Kidney (tissue), 14 donors: ENCODE measurements around the gene STUB1. TPM values are rescaled to one million over a fixed set of nuclear protein-coding genes. Genes with fewer than 3 reads are reported as not detected.

Source experiments
- DNase-seq, 5 donors: peaks; one replicate each; pipeline ENCODE4 v3.0.0-alpha.2; 2013 to 2020
- FAIRE-seq: peaks from 2 replicates; lab custom pipeline; 2012; peaks lifted over from hg19 to GRCh38; lab: Jason Lieb, UNC
- H3K27ac ChIP-seq, 2 donors: one replicate each; pipeline ENCODE4 v1.7.0; 2013; ENCODE audit warnings: low read depth in 2 of 2, low read length in 2 of 2, inconsistent platforms in 1 of 2
- H3K27me3 ChIP-seq: one replicate; pipeline ENCODE4 v1.7.1; 2013; ENCODE audit warnings: low read length, inconsistent platforms; ENCODE audit not compliant: control insufficient read depth, insufficient read depth
- H3K36me3 ChIP-seq, 3 donors: one replicate each; pipeline versions ENCODE4 v1.7.0 to v1.7.1; 2013; ENCODE audit warnings: low read length in 3 of 3, control low read depth in 1 of 3, inconsistent platforms in 1 of 3; ENCODE audit not compliant: insufficient read depth in 3 of 3, control insufficient read depth in 2 of 3
- H3K4me1 ChIP-seq, 3 donors: one replicate each; pipeline versions ENCODE4 v1.7.0 to v1.7.1; 2013; ENCODE audit warnings: low read length in 3 of 3, inconsistent platforms in 1 of 3, low read depth in 1 of 3; ENCODE audit not compliant: control insufficient read depth in 2 of 3, insufficient read depth in 2 of 3
- H3K4me3 ChIP-seq, 3 donors: one replicate each; pipeline versions ENCODE4 v1.7.0 to v1.8.1; 2013; ENCODE audit warnings: low read length in 3 of 3, control low read depth in 1 of 3, inconsistent platforms in 1 of 3
- H3K9ac ChIP-seq, 3 donors: one replicate each; pipeline versions ENCODE4 v1.7.0 to v1.7.1; 2013; ENCODE audit warnings: low read length in 3 of 3, control low read depth in 1 of 3, inconsistent platforms in 1 of 3
- H3K9me3 ChIP-seq, 3 donors: one replicate each; pipeline versions ENCODE4 v1.7.0 to v1.7.1; 2013; ENCODE audit warnings: low read length in 3 of 3, control low read depth in 1 of 3, inconsistent platforms in 1 of 3; ENCODE audit not compliant: control insufficient read depth in 2 of 3, insufficient read depth in 1 of 3
- intact Hi-C: fragments of 100-400 bp; cut with DNase I; formaldehyde crosslinking; loops from one replicate; pipeline ENCODE4 v1.11.1; 2022
- polyA plus RNA-seq: library from polyadenylated mRNA; stranded (reverse); fragments of 350-450 nt; fragmentation: Illumina TruSeq; extraction: RNeasy Lipid Tissue Mini Kit (QIAGEN cat#74804); gene quantifications from one replicate; pipeline ENCODE4 v1.2.3, GENCODE V29; 2014; ENCODE audit warnings: low read depth, low replicate concordance; ENCODE audit not compliant: insufficient read depth
- total RNA-seq: library from RNA; stranded (reverse); fragmentation: NEBNext Ultra II Directional; extraction: Animal tissue kit (Norgen Biotek cat#: 25700); gene quantifications from one replicate; pipeline ENCODE4 v1.2.1, GENCODE V29; 2021
- TF ChIP-seq, protein P1 (sequence below): IDR thresholded peaks from 3 replicates; pipeline ENCODE4 v1.5.1; 2012; ENCODE audit warnings: mild to moderate bottlenecking, moderate library complexity, borderline replicate concordance; ENCODE audit not compliant: insufficient read depth; ENCODE audit errors: extremely low read depth
- donor health status: control.
- donor health status: control.
- donor health status: control.
- donor health status: control.
- donor health status: control.
- donor health status: DM: yes; HTN: yes; CAD: no.
- donor health status: Normal renal cell carcinoma (clear cell type).

STUB1 gene
- total and polyA plus RNA-seq, 2 donors from 2014 or later = 92.9 to 218 TPM

DNA sequence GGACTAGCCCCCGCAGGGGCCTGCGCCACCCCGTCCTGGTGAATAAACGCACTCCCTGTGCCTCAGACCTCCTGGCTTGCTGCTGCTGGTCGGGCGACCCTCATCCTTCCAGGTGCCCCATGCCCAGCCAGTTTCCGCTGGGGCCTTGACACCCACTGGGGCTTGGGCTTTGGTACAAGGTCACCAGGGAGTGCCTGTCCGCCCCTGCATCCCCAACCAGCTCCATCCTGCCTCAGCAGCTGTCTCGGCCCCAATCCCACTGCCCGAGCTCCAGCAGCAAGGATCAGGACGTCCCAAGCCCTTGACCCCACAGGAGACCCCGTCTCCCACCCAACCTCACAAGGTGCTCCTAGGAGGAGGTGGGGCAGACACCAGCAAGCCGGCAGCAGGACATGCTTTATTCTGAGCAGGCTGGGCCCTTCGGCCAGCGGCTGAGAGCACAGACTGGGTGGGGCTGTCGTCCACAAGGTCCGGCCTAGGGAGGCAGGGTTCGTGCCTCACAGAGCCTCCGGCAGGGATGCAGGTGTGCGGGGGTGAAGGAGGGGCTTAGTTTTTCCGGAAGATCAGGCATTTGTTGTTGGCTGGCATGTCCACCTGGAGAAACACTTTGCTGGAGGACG, 46.0 kb upstream of the STUB1 start:
- Histone ChIP-seq H3K4me3 (no peak overlapping the region), H3K9me3 (no peaks in the 10 kb centered on the region), H3K27ac (no peak overlapping the region), H3K36me3 (no peaks in the 10 kb centered on the region), H3K4me1 (peaks cover 0 to 40% (median 8%) of the 10 kb centered on the region in 3 donors), H3K27me3 (no peaks in the 10 kb centered on the region), H3K9ac (no peak overlapping the region)
- DNase-seq (no peak), FAIRE-seq (no peak)
- TF ChIP-seq, protein P1, sequence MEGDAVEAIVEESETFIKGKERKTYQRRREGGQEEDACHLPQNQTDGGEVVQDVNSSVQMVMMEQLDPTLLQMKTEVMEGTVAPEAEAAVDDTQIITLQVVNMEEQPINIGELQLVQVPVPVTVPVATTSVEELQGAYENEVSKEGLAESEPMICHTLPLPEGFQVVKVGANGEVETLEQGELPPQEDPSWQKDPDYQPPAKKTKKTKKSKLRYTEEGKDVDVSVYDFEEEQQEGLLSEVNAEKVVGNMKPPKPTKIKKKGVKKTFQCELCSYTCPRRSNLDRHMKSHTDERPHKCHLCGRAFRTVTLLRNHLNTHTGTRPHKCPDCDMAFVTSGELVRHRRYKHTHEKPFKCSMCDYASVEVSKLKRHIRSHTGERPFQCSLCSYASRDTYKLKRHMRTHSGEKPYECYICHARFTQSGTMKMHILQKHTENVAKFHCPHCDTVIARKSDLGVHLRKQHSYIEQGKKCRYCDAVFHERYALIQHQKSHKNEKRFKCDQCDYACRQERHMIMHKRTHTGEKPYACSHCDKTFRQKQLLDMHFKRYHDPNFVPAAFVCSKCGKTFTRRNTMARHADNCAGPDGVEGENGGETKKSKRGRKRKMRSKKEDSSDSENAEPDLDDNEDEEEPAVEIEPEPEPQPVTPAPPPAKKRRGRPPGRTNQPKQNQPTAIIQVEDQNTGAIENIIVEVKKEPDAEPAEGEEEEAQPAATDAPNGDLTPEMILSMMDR = no peak
- intact Hi-C loops = no loop called here

DNA sequence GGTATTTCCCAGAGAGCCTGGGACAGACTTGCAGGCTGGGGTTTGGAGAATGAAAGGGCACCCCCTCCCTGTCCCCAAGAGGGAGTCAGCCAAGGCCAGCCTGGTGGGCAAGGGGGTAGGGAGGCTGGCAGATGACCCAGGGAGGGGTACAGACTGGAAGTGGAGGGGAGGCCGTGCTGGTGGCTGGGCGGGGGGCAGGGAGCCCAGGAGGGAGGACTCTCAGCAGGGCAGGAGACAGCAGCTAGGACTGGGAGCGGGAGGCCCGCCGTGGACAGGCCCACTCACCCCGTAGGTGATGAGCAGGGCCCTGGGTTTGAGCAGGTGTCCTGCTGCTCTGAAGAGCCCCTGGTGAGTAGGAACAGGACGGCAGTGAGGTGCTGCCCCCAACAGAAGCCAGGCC, 45.2 kb upstream of the STUB1 start:
- no peak for FAIRE-seq
- Histone ChIP-seq H3K4me3 (peak overlapping the region in 1 of 3 donors; percentile 86), H3K9me3 (no peaks in the 10 kb centered on the region), H3K27ac (no peak overlapping the region), H3K27me3 (no peaks in the 10 kb centered on the region), H3K36me3 (no peaks in the 10 kb centered on the region), H3K4me1 (peaks cover 0 to 33% (median 5%) of the 10 kb centered on the region in 3 donors), H3K9ac (peak overlapping the region in 1 of 3 donors; percentile 19)
- TF ChIP-seq, protein P1 = no peak
- intact Hi-C loops = no loop called here
- DNase-seq = no peak

DNA sequence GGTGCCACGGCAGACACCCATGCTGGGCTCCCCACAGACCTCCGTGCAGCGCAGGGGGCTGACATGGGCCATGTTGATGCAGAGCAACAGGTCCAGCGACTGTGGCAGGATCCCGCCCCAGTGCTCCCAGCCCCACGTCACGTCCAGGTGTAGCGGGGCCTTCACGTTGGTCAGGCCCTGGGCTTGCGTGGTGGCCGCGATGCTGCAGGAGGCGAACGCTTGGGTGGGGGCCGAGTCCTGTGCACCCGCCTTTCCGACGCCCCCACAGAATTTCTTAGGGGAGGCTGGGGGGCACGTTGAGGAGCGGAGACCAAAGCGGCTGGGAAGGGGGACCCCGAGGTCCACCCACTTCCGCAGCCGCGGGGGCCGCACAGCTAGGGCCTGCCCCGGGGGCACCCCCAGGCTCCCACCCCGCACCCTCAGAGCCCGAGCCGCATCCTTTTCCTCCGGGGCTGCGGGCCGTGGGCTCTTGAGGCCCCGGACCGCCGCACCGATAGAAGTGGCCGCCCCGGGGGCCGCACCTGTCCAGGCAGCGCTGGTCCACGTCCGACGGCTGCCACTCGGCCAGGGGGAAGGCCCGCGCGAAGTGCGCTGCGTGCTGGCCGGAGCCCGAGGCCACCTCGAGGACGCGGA, 44.5 kb upstream of the STUB1 start:
- H3K36me3 ChIP-seq = no peaks in the 10 kb centered on the region
- no peak for DNase-seq
- peaks cover 0 to 26% (median 0%) of the 10 kb centered on the region in 3 donors for H3K4me1 ChIP-seq
- peak overlapping the region in 2 of 3 donors; percentile 48 to 96 for H3K9ac ChIP-seq
- intact Hi-C loops = no loop called here
- H3K27ac ChIP-seq = peak overlapping the region; percentile 99
- H3K27me3 ChIP-seq = no peaks in the 10 kb centered on the region
- no peak for FAIRE-seq
- no peaks in the 10 kb centered on the region for H3K9me3 ChIP-seq
- peak overlapping the region; percentile 84 to 88 (median 86) for H3K4me3 ChIP-seq
- TF ChIP-seq, protein P1 = no peak
